ENCODE data around the gene PPP2R2B.

The PPP2R2B gene

GRCh38 chr5:146828385-146828784 is 50.2 kb downstream of the PPP2R2B start:
- TF ChIP-seq ZNF274 (IDR thresholded peaks at IDR 0.05; ENCODE audit: low read depth, low read length) = no peak
- no peak overlapping the region for H3K4me3 ChIP-seq (ENCODE audit: low read length)

- TF ChIP-seq ZNF274 (IDR thresholded peaks at IDR 0.05; ENCODE audit: low read depth, low read length) = no peak
Measured at GRCh38 chr5:146827901-146828300, 50.7 kb downstream of the PPP2R2B start.

DNA sequence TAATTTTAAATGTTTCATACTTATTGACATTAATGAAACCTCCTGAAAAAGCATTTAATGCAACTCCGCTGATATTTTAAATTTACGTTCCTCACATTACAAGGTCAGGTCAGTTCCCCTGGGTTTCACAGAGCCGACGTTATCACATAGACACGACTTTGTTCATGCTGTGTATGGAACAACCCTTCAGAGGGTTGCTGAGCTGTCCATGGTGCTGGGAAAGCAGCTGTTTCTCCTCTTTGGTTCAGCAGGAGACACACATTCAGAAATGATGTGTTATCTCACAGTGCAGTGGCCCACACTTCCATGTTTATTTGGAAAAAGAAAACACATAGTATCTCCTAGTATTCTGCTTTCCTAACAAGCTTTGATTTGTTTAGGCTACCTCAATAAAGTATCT is 53.5 kb downstream of the PPP2R2B start:
- no peak for TF ChIP-seq ZNF274 (IDR thresholded peaks at IDR 0.05; ENCODE audit: low read depth, low read length)
- H3K4me3 ChIP-seq (ENCODE audit: low read length) = no peak overlapping the region

More at GRCh38 chr5:146827901-146828300, 50.7 kb downstream of the PPP2R2B start:
- no peak overlapping the region for H3K4me3 ChIP-seq (ENCODE audit: low read length)

DNA sequence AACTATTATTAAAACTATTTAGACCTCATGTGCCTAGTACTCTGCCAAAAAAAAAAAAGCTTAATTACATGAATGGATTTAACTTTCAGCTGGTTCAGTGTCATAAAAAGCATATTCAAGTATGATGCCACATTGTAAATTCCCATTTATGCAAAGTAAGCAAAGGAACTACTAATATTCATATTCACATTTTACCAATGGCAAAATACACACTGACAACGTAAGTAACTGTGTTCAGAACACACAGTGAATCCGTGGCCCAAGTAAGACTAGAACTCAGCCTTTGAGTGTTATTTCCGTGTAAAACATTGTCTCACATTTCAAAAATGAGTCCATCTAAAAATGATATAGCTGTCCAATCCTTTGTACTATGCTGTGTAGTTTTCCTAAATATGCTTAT is 56.8 kb downstream of the PPP2R2B start:
- no peak for TF ChIP-seq ZNF274 (IDR thresholded peaks at IDR 0.05; ENCODE audit: low read depth, low read length)
- no peak overlapping the region for H3K4me3 ChIP-seq (ENCODE audit: low read length)

- no peak overlapping the region for H3K4me3 ChIP-seq (ENCODE audit: low read length)
- no peak for TF ChIP-seq ZNF274 (IDR thresholded peaks at IDR 0.05; ENCODE audit: low read depth, low read length)
Measured at GRCh38 chr5:146820987-146821386, 57.6 kb downstream of the PPP2R2B start.

DNA sequence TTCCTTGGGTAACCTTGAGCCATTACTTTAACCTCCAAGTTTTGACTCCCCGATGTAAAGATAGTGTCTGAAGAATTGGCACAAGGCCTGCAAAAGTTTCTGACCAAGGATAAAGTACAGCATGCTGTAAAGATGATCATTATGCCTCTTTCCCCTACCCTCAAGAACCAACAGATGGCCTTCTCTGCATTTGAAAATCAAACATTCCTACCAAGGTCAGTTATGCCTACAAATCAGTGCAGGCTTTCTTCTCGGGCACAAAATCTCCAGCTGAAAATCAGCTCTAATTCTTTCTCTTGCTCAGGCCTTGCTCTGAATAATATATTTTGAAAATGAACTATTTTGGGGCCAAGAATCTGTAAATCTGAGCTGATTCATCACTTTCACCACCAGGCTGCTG is 59.7 kb downstream of the PPP2R2B start:
- no peak overlapping the region for H3K4me3 ChIP-seq (ENCODE audit: low read length)
- TF ChIP-seq ZNF274 (IDR thresholded peaks at IDR 0.05; ENCODE audit: low read depth, low read length) = no peak

DNA sequence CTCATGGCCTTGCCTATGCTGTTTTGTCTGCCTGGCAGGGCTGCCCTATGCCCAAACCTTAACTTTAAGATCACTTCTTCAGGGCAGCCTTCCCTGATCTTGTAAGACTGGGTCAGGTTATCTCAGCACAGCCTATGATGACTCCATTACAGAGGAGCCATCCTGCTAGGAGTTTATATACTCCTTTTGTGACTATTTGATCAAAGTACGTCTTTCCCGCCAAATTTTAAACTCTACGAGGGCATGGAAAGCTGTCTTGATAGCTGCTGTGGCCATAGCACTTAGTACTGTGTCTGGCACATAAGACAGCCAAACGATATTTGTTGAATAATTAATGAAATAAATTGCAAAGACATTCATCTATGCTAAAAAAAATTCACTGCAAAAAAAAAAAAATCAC is 60.6 kb downstream of the PPP2R2B start:
- no peak overlapping the region for H3K4me3 ChIP-seq (ENCODE audit: low read length)
- TF ChIP-seq ZNF274 (IDR thresholded peaks at IDR 0.05; ENCODE audit: low read depth, low read length) = no peak

- H3K4me3 ChIP-seq (ENCODE audit: low read length) = no peak overlapping the region
- no peak for TF ChIP-seq ZNF274 (IDR thresholded peaks at IDR 0.05; ENCODE audit: low read depth, low read length)
Measured at GRCh38 chr5:146816775-146817387, 61.7 kb downstream of the PPP2R2B start.

GRCh38 chr5:146815411-146815810 is 63.1 kb downstream of the PPP2R2B start:
- TF ChIP-seq ZNF274 (IDR thresholded peaks at IDR 0.05; ENCODE audit: low read depth, low read length) = no peak

DNA sequence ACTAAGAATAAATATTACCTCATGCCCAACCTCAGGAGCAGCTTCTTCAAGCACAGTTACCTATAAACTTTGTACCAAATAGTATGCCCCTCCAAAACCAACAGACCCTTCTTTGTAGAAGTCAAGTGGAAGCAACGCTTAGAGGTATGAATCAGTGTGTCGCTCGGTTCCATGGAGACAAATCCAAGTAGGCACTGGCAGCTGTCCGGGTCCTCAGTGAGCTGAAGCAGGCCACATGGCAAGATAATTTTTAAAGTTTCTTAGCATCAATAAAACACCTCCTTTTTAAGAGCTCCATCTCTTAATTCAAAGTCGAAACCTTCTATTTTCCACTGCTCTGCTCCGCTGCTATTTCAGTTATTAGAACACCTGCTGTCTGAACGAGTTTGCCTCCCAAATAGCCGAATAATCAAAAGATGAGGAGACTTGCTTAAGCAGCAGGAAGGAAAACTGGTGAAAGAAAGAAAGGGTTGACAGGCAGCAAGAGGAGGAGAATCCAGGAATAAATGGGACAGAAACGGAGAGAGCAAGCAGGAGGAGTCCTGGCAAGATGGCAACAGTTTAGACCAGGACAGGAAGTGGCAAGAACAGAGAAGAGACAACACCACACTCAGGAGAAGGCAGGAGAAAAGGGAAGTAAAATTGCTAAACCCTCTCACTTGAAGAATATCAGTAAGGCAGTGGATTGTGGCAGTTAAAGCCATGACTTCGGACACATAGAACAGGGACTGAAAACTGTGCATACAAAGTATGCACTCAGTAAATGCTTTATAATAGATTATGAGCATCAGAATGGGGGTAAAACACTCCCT is 65.0 kb downstream of the PPP2R2B start:
- H3K4me3 ChIP-seq (ENCODE audit: low read length) = no peak overlapping the region
- TF ChIP-seq ZNF274 (IDR thresholded peaks at IDR 0.05; ENCODE audit: low read depth, low read length) = no peak

More at GRCh38 chr5:146815411-146815810, 63.1 kb downstream of the PPP2R2B start:
- H3K4me3 ChIP-seq (ENCODE audit: low read length) = no peak overlapping the region

DNA sequence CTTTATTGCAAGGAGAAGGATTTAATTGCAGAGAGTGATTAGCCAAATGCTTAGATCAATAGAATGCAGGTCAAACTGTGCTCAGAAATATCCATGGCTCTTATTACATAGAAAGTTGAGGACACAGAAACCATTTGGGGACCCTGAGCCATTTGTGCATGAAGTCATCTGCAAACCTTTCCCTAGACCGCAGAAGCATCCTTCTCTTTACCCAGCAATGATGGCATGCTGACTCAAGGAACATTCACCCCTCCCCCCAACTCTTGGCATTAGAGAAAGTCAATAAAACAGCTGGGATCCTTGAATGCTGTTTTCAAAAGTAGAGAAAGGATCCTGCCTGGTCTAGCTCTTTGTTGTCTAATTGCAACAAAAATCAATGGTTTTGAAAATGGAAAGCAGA is 73.5 kb downstream of the PPP2R2B start:
- no peak overlapping the region for H3K4me3 ChIP-seq (ENCODE audit: low read length)
- no peak for TF ChIP-seq ZNF274 (IDR thresholded peaks at IDR 0.05; ENCODE audit: low read depth, low read length)

GRCh38 chr5:146802945-146803522 is 75.5 kb downstream of the PPP2R2B start:
- TF ChIP-seq ZNF274 (IDR thresholded peaks at IDR 0.05; ENCODE audit: low read depth, low read length) = no peak
- H3K4me3 ChIP-seq (ENCODE audit: low read length) = no peak overlapping the region

DNA sequence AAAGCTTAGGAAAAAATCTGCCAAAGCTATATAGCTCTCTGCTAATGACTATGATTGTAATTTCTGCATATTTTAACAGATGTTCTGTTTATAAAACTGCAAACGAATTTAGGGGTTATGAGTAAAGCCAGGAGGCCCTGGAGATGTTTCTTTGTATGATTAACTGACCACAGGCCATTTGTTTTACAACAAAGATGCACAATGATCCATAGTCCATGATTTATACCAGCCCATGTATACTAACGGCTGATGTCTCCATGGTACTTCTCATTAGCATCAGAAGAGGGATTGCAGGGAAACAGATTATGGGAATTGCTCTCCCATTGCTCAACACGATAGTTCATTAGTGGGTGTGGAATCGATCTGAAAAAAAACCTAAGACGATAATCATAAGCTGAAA is 78.9 kb downstream of the PPP2R2B start:
- TF ChIP-seq ZNF274 (IDR thresholded peaks at IDR 0.05; ENCODE audit: low read depth, low read length) = no peak
- no peak overlapping the region for H3K4me3 ChIP-seq (ENCODE audit: low read length)

DNA sequence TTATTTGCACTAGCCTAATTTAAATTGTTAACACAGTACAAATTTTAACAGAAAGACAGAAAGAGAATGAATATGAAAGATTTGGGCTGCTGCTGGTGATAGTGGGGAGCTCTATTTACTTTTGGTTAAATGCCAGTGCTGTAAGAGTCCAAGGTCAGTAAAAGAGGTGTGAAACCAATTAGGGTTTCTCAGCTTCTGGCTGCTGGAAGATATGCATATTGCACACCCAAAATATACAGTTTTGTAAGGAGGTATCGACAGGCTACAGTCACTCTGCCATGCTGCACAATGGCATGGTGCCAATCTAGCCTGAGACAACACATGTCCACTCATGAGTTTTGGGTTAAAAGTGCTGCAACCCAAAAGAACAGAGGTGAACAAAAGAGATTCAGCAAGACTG is 79.3 kb downstream of the PPP2R2B start:
- TF ChIP-seq ZNF274 (IDR thresholded peaks at IDR 0.05; ENCODE audit: low read depth, low read length) = no peak
- no peak overlapping the region for H3K4me3 ChIP-seq (ENCODE audit: low read length)

- no peak for TF ChIP-seq ZNF274 (IDR thresholded peaks at IDR 0.05; ENCODE audit: low read depth, low read length)
- no peak overlapping the region for H3K4me3 ChIP-seq (ENCODE audit: low read length)
Measured at GRCh38 chr5:146797658-146798057, 80.9 kb downstream of the PPP2R2B start.

Data from GM08714 (cell line).